ENCODE measurements around the gene FAM204A.

DNA sequence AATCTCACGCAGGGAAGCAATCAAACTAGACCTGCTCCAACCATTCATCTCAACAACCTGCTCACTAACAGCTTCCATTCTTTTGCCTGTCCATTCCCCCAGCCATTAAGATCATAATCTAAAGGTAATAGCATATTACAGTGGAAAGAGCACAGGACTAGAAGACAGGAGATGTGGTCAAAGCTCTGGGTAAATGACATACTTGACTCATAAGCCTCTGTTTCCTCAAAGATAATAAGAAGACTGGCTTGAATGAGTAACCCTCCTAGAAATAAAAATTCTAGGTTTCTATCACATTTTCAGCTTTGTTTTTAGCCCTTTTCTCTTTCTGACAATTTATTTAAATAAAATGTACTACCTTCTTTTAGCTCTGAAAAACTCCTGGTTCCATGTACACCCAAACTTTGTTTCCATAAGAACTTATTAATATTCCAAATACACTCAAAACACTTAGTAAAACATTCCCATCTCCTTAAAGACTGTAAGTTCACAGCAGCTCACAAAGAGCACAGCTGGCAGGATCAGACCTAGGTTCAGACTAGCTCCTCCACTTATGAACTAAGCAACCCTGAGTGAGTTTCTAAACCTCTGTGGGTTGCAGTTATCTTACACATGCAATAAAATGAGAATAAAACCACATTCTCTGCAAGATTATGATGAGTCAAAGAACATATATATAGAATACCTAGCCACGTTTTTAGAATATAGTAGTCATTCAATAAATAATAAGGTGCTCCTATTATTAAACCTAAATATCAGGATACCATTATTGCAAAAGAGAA is 11.6 kb downstream of the FAM204A start:
- TF ChIP-seq GATA2 (IDR thresholded peaks at IDR 0.05; ENCODE audit: low read depth, low read length) = no peak
- TF ChIP-seq GATA3 (IDR thresholded peaks at IDR 0.05; ENCODE audit: low read depth, low read length) = no peak

All from SH-SY5Y (cell line).